Activated CD4-positive, alpha-beta T cell treated with anti-CD3 and anti-CD28 coated beads, Interleukin-2, amount 10 ng/mL, durations not matched to agents 24 days and 14 days (primary cell): ENCODE measurements around the gene NT5DC4. TPM values are rescaled to one million over a fixed set of nuclear protein-coding genes. Genes with fewer than 3 reads are reported as not detected.

Source experiments
- DNase-seq: peaks from one replicate; pipeline ENCODE4 v3.0.0; 2022
- H3K27ac Mint-ChIP-seq: one replicate; pipeline ENCODE4 v1.8.0; 2022; ENCODE audit warnings: mild to moderate bottlenecking, mixed read lengths
- H3K27me3 Mint-ChIP-seq: one replicate; pipeline ENCODE4 v1.8.0; 2022; ENCODE audit warnings: mixed read lengths
- H3K36me3 Mint-ChIP-seq: one replicate; pipeline ENCODE4 v1.8.0; 2022; ENCODE audit warnings: low read depth, mild to moderate bottlenecking, mixed read lengths
- H3K4me1 Mint-ChIP-seq: one replicate; pipeline ENCODE4 v1.8.0; 2021; ENCODE audit warnings: mixed read lengths
- H3K4me3 Mint-ChIP-seq: one replicate; pipeline ENCODE4 v1.8.0; 2022; ENCODE audit warnings: mild to moderate bottlenecking, moderate library complexity, mixed read lengths
- H3K9me3 Mint-ChIP-seq: one replicate; pipeline ENCODE4 v1.8.0; 2021; ENCODE audit warnings: mixed read lengths
- intact Hi-C: fragments of 100-400 bp; cut with micrococcal nuclease; formaldehyde crosslinking; loops from one replicate; pipeline ENCODE4 v1.15.1; 2023
- total RNA-seq: library from RNA; stranded (reverse); gene quantifications from 2 replicates; pipeline ENCODE4 v1.2.3, GENCODE V29; 2022

Gene NT5DC4
- total RNA-seq, 1 donor from 2014 or later: not detected

- no peak for DNase-seq
- intact Hi-C loops: loop anchor here (5.0 kb wide), 1 partner anchor 40 kb away; no protein-coding TSS in a partner anchor
- Mint-ChIP-seq H3K9me3 (peaks cover 5% of the 10 kb centered on the region), H3K4me1 (peaks cover 13% of the 10 kb centered on the region), H3K4me3 (no peak overlapping the region), H3K36me3 (peaks cover 10% of the 10 kb centered on the region), H3K27me3 (peaks cover 25% of the 10 kb centered on the region), H3K27ac (no peak overlapping the region)
Observed at GRCh38 chr2:112782234-112782799, 61.5 kb downstream of the NT5DC4 start.

- H3K36me3 Mint-ChIP-seq: peaks cover 4% of the 10 kb centered on the region
- H3K27ac Mint-ChIP-seq: peak overlapping the region; percentile 13
- peaks cover 16% of the 10 kb centered on the region for H3K27me3 Mint-ChIP-seq
- peak overlapping the region; percentile 57 for H3K4me3 Mint-ChIP-seq
- no peak for DNase-seq
- intact Hi-C loops: loop anchor here (5.0 kb wide), 1 partner anchor 39 kb away; no protein-coding TSS in a partner anchor
- peaks cover 10% of the 10 kb centered on the region for H3K4me1 Mint-ChIP-seq
- peaks cover 3% of the 10 kb centered on the region for H3K9me3 Mint-ChIP-seq
Observed at GRCh38 chr2:112783187-112783714, 62.4 kb downstream of the NT5DC4 start.

DNA sequence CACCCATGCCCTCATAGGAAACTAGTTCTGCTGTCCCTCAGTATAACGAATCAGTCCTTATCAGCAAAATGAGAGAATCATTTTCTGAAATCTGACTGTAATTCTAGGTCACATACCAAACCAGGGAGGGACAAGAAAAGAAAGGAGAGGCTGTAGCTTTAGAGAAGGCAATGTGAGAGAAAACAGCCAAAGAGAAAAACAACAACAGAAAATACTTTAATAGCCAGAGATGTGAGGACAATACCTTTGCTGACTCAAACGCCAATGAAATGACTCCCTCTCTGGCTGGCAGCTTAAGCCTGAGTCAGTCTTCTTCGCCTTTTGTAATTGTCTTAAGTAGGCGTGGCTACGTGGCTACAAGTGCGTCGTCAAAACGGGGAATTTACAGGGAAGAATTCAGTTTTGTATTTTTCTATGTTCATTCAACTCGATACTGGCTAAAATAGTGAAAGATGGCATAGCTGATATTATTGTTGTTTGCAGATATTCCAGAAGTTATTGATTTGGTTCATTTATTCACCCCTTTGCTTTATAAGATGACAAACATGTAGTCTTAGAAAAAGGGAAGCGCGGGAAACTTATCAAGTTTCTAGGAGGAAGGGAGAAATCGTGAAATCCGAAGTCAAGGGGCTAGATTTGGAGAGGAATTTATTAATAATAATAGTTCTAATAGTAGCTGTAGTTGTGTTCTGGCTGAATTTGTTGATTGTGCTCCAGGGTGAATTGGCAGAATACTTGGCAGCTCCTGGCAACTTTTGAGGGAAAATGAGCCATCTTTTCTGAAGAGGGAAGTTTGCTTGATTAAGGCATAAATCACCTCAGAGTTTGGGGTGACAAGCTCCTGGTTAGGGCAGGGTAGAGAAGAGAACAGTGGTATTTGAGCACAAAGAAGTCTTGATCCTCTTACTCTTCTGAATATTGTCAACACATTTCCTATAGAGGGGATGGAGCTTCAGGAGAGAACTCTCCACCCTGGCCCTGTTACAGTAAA, 63.7 kb downstream of the NT5DC4 start, which contains the start of gene IL1A:
IL1A (minus strand) TSS at position 295 of the 991 bp plus-strand sequence. CDS start 723 bp downstream, outside the sequence.
- no peak for DNase-seq
- H3K27me3 Mint-ChIP-seq: peaks cover 10% of the 10 kb centered on the region
- intact Hi-C loops: loop anchor here (5.0 kb wide), 1 partner anchor 38 kb away; no protein-coding TSS in a partner anchor
- peaks cover 10% of the 10 kb centered on the region for H3K4me1 Mint-ChIP-seq
- H3K27ac Mint-ChIP-seq: peak within 1 kb of the TSS; percentile 51
- peaks cover 3% of the 10 kb centered on the region for H3K9me3 Mint-ChIP-seq
- H3K36me3 Mint-ChIP-seq: peaks cover 4% of the 10 kb centered on the region
- H3K4me3 Mint-ChIP-seq: peak within 1 kb of the TSS; percentile 57

- DNase-seq: no peak
- intact Hi-C loops: no loop called here
- Mint-ChIP-seq H3K9me3 (peaks cover 6% of the 10 kb centered on the region), H3K27ac (no peak overlapping the region), H3K4me1 (peaks cover 10% of the 10 kb centered on the region), H3K27me3 (peaks cover 10% of the 10 kb centered on the region), H3K36me3 (peaks cover 4% of the 10 kb centered on the region), H3K4me3 (no peak overlapping the region)
Observed at GRCh38 chr2:112787294-112787693, 66.5 kb downstream of the NT5DC4 start.

DNA sequence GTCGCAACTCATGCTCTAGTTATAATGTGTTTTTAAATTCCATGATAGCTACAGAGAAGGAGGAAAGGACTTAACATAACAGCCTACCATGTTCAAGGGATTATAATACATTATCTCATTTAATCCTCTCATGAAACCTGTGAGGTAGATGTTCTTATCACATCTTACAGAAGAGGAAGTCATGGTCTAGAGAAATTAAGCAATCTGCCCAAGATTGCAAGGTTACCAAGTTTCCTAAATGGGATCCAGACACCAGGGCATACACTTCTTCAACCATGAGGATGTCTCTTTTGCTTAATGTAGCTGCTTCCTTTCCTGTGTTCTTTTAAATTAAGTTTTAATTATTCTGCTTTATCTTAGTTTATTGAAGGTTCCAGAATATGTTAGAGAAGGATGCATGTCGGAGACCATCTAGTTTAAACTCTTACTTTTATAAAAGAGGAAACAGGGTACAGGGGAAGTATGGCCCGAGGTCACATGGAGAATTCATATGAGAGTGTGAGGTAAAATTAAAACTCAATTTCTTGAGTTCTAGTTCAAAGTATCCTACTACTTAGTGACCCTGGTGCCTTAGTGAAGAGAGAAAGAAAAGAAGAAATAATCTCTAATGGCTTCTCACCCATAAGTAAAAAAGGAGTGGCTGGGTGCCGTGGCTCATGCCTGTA, 67.0 kb downstream of the NT5DC4 start:
- Mint-ChIP-seq H3K4me1 (peaks cover 10% of the 10 kb centered on the region), H3K27ac (no peak overlapping the region), H3K4me3 (no peak overlapping the region), H3K27me3 (peaks cover 8% of the 10 kb centered on the region), H3K36me3 (peaks cover 4% of the 10 kb centered on the region), H3K9me3 (peaks cover 8% of the 10 kb centered on the region)
- no peak for DNase-seq
- intact Hi-C loops: no loop called here

DNA sequence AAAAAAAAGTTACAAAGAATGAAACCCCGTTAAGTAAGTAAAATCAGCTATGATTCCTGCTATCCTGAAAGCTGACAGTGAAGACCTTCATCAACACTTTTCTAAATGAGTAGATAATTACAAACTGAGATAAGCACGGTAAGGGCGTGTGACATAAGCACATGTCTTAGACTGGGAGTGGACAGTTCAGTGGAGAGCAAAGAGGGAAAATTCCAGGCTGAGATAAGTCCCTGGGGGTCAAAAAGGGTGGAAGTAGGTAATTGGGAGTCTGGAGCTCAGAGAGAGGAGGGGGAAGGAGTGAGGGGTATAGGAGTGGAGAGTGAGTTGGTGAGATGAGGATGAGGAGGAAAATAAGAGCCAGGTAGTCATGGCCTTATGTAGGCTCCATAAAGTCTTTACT, 67.8 kb downstream of the NT5DC4 start:
- Mint-ChIP-seq H3K4me3 (no peak overlapping the region), H3K4me1 (peaks cover 14% of the 10 kb centered on the region), H3K27ac (no peak overlapping the region), H3K27me3 (peaks cover 5% of the 10 kb centered on the region), H3K9me3 (peaks cover 13% of the 10 kb centered on the region), H3K36me3 (peaks cover 6% of the 10 kb centered on the region)
- DNase-seq: no peak
- intact Hi-C loops: no loop called here

Other genes with a start within 250 kb of the NT5DC4 start
- 44.6 and 48.5 TPM in 2 replicates for gene TTL, start 238.9 kb upstream of the NT5DC4 start, total RNA-seq
- gene POLR1B, start 178.6 kb upstream of the NT5DC4 start, total RNA-seq: 71.9 and 84.5 TPM in 2 replicates
- 36.4 and 37.6 TPM in 2 replicates for gene CHCHD5, start 136.4 kb upstream of the NT5DC4 start, total RNA-seq
- gene SLC20A1, start 75.1 kb upstream of the NT5DC4 start, total RNA-seq: 180 and 182 TPM in 2 replicates
- 17.8 and 17.9 TPM in 2 replicates for gene CKAP2L, start 43.6 kb downstream of the NT5DC4 start, total RNA-seq
- gene IL1A, start 63.5 kb downstream of the NT5DC4 start, total RNA-seq: 9.4 and 10.2 TPM in 2 replicates
- gene IL1B, start 115.8 kb downstream of the NT5DC4 start, total RNA-seq: 0.33 and 0.92 TPM in 2 replicates
- not detected in 2 replicates for gene IL37, start 190.1 kb downstream of the NT5DC4 start, total RNA-seq